Prostate gland (tissue), 2 donors: ENCODE measurements around the gene NGEF. TPM values are rescaled to one million over a fixed set of nuclear protein-coding genes. Genes with fewer than 3 reads are reported as not detected.

ENCODE experiments used
- DNase-seq: peaks from one replicate; pipeline ENCODE4 v3.0.0-alpha.2; 2019; ENCODE audit warnings: low spot score
- H3K27ac ChIP-seq, 2 donors: fragments of 200-600 bp; sonication (generic); 2 replicates each; pipeline ENCODE4 v1.5.1; 2017 to 2019
- H3K27me3 ChIP-seq: fragments of 200-600 bp; sonication (generic); replicated peaks from 2 replicates; pipeline ENCODE4 v1.5.1; 2019; ENCODE audit not compliant: insufficient read depth
- H3K36me3 ChIP-seq, 2 donors: fragments of 200-600 bp; sonication (generic); 1 replicate in 1 of 2; 2 replicates in 1 of 2; pipeline versions ENCODE4 v1.5.1 to v1.8.1; 2017 to 2019
- H3K4me1 ChIP-seq: fragments of 200-600 bp; sonication (generic); replicated peaks from 2 replicates; pipeline ENCODE4 v1.5.1; 2019
- H3K4me3 ChIP-seq, 2 donors: fragments of 200-600 bp; sonication (generic); 2 replicates each; pipeline ENCODE4 v1.5.1; 2017 to 2019
- H3K9me3 ChIP-seq: fragments of 200-600 bp; sonication (generic); 2 replicates; pipeline ENCODE4 v1.5.1; 2017
- CTCF ChIP-seq, 4 experiments: fragments of 200-600 bp in 2 of 4; fragments of 450-650 bp in 2 of 4; sonication (generic) in 2 of 4; IDR thresholded peaks; 1 replicate in 3 of 4; 2 replicates in 1 of 4; pipeline ENCODE4 v1.5.1; 2016 to 2019; ENCODE audit warnings: antibody characterized with exemption in 4 of 4, mild to moderate bottlenecking in 2 of 4, moderate library complexity in 2 of 4
- POLR2A ChIP-seq: fragments of 450-650 bp; IDR thresholded peaks from one replicate; pipeline ENCODE4 v1.6.1; 2016; ENCODE audit warnings: antibody characterized with exemption, mild to moderate bottlenecking
- POLR2AphosphoS5 ChIP-seq: sonication (generic); formaldehyde crosslinking; IDR thresholded peaks from one replicate; pipeline ENCODE4 v1.6.1; 2017; ENCODE audit warnings: antibody characterized with exemption
- WGBS: methylation state at CpG from one replicate; pipeline ENCODE4 v1.1.5; 2018; 5-methylcytosine and 5-hydroxymethylcytosine counted together
- intact Hi-C: fragments of 100-400 bp; cut with DNase I; formaldehyde crosslinking; loops from one replicate; pipeline ENCODE4 v1.14.2; 2022
- small RNA-seq, 2 donors: library from RNA; depleted of rRNA; stranded (forward); fragments of <200 nt; gene quantifications; one replicate each; pipeline ENCODE3, GENCODE V24; 2016
- total RNA-seq, 2 donors: library from RNA; depleted of rRNA; stranded (reverse); fragments of >200 nt; gene quantifications; one replicate each; pipeline ENCODE4 v1.1.0, GENCODE V29; 2016

NGEF gene
- total RNA-seq, 2 donors from 2014 or later: 2.0 to 19.0 TPM

DNA sequence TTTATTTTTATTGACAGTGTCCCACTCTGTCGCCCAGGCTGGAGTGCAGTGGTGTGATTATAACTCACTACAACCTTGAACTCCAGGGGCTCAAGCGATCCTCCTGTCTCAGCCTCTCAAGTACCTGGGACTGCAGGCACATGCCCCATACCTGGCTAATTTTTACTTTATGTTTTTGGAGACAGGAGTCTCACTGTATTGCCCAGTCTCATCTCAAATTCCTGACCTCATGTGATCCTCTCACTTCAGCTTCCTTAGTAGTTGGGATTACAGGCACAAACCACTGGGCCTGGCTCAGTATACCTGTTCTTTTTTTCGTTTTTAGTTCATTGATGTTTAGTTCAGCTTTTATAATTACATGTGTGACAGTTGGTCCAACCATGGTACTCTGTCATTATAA, 183.1 kb downstream of the NGEF start:
- no peak overlapping the region for H3K27ac ChIP-seq
- peaks cover 0 to 7% of the 10 kb centered on the region in 2 donors for H3K36me3 ChIP-seq
- DNase-seq: no peak
- intact Hi-C loops: no loop called here
- H3K27me3 ChIP-seq: no peaks in the 10 kb centered on the region
- no peak overlapping the region for H3K4me3 ChIP-seq
- H3K4me1 ChIP-seq: no peaks in the 10 kb centered on the region
- 94% methylated on average over 3 of the region's 3 CpGs for WGBS
- H3K9me3 ChIP-seq: no peaks in the 10 kb centered on the region
- TF ChIP-seq POLR2AphosphoS5: no peak
- TF ChIP-seq POLR2A: no peak
- no peak for TF ChIP-seq CTCF (IDR thresholded peaks at IDR 0.05)

Small RNA genes lying within 50 kb of the gene (small RNA-seq; reads per million reads assigned to genes)
- gene RF00019: 0 reads per million in 2 donors

Other genes starting within 250 kb of the NGEF start
- 1 to 10 TPM in 1 of 2 donors, under 1 TPM in 1; 0.32 to 3.5 TPM for gene KCNJ13, start 236.7 kb downstream of the NGEF start, total RNA-seq
- 1 to 10 TPM; 1.7 to 8.0 TPM for gene SNORC, start 143.0 kb downstream of the NGEF start, total RNA-seq
- gene NEU2, start 19.4 kb upstream of the NGEF start, total RNA-seq: not detected
- gene INPP5D, start 47.1 kb upstream of the NGEF start, total RNA-seq: 10 to 100 TPM; 11.4 to 18.8 TPM
- 10 to 100 TPM; 58.3 to 67.7 TPM for gene ATG16L1, start 238.4 kb upstream of the NGEF start, total RNA-seq